ENCODE measurements around the gene SREBF2. TPM values are rescaled to one million over a fixed set of nuclear protein-coding genes. Genes with fewer than 3 reads are reported as not detected.
A peak's percentile ranks its signal among the peaks of the same experiment; 100 is the strongest.

The SREBF2 gene
- polyA plus RNA-seq, 3 donors from 2014 or later: 16.9 to 40.3 (median 22.9) TPM

DNA sequence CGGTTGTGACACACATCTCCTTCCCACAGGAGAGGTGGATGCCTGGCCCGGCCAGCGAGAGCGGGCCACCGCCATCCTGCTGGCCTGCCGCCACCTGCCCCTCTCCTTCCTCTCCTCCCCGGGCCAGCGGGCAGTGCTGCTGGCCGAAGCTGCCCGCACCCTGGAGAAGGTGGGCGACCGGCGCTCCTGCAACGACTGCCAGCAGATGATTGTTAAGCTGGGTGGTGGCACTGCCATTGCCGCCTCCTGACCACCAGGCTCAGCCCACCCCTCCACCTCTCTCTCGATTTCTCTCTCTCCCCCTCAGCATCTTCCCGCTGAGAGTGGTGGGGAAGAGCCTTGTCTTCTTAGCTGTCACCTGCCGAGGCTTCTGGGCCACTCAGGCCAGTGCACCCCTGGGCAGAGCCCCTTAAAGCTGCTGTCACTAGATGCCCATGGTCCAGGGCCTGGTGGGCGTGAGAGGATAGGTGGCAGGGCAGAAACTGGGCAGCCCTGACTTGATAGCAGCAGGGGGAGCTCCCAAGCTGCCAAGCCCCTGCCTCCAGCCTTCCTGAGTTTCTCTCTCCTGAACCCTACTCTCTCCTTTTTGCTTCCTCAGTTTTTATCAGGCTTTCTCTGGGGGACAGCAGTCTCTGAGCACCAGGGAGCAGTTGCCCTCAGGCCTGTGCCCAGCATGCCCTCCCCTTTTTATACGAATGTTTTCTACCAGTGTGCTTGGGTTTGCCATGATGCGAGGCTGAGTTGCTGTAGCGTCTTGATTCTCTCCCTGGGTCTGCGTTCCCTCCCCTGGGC, 72.7 kb downstream of the SREBF2 start:
- peaks cover 0 to 9% (median 5%) of the 10 kb centered on the region in 3 donors for H3K36me3 Mint-ChIP-seq
- H3K4me1 Mint-ChIP-seq: peaks cover 22 to 23% of the 10 kb centered on the region in 2 donors
- no peak for DNase-seq
- H3K27me3 Mint-ChIP-seq (ENCODE audit: low read depth in 3 of 3): peaks cover 2 to 8% (median 3%) of the 10 kb centered on the region in 3 donors
- no peaks in the 10 kb centered on the region for H3K9me3 Mint-ChIP-seq
- peak overlapping the region in 1 of 6 donors; percentile 49 for H3K27ac Mint-ChIP-seq
- no peak overlapping the region for H3K4me3 Mint-ChIP-seq

DNA sequence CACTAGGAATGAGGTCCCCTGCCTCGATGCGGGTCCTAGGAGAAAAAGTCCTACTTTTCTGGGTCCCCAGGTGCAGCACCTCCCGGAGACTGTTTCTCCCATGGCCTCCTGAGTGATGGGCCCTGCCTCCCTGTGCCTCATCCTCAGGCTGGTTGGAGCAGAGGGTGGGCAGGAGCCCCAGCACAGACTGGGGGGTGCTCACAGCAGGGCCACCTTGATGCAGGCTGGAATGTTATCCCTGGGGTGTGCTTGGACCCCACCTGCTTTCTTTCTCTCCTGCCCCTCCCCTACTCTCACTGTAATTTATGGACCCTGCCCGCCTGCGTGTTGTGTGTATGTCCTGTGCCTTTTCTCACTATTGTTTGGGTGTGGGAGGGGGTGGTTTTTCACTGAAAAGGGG, 73.9 kb downstream of the SREBF2 start:
- Mint-ChIP-seq H3K36me3 (peaks cover 0 to 9% (median 5%) of the 10 kb centered on the region in 3 donors), H3K27ac (no peak overlapping the region)
- no peak for DNase-seq

DNA sequence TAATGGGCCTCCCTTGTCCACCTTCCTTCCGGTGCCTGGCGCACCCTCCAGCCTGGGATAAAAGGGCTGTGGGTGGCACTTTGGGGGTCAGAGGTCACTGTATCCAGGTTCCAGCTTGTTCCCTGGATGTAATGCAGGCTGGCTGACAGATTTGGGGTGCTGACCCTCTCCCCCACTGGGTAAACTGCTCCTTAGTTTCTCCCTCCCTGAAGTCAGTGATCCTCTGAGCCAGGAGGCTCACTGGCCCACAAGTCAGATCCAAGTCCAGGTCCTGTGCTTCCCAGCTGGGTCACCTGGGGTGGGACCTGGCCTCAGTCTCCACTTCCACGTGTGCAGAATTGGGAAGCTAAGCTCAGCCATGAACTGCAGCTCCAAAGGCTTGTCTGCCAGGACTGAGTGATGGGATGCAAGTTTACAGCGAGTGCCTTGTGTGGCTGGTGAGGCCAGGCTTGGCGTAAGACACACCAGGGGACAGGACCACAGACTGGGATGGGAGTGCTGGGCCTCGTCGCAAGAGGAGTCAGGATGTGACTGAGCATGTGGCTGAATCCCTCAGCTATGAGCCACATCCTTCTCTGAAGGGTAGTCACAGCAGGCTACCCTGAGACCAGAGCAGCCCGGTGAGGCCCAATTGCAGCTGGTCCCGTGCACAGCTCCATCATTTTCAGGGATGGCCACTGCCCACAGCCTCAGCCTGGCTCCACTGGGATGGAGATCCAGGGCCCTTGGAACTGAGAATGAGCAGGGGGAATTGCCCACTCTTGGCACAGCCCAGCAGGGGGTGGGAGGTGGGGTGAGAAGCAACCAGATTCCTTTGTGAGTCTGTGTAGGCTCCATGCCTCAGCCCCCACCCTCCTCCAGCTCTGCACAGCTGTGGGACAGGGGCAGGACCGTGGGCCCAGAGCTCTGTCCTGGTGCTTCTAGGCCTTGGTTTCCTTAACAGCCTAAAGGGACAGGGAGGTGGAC, 74.8 kb downstream of the SREBF2 start:
- Mint-ChIP-seq H3K4me3 (peak overlapping the region; percentile 21 to 82 (median 71)), H3K4me1 (peaks cover 26 to 27% of the 10 kb centered on the region in 2 donors), H3K27ac (peak overlapping the region in 4 of 6 donors; percentile 65 to 81 (median 67)), H3K27me3 (ENCODE audit: low read depth in 3 of 3) (peaks cover 7 to 16% (median 7%) of the 10 kb centered on the region in 3 donors), H3K36me3 (peaks cover 0 to 9% (median 5%) of the 10 kb centered on the region in 3 donors), H3K9me3 (no peaks in the 10 kb centered on the region)
- DNase-seq: no peak

More for the DNA sequence above, 73.9 kb downstream of the SREBF2 start:
- peaks cover 4 to 13% (median 7%) of the 10 kb centered on the region in 3 donors for H3K27me3 Mint-ChIP-seq (ENCODE audit: low read depth in 3 of 3)
- peaks cover 24 to 27% of the 10 kb centered on the region in 2 donors for H3K4me1 Mint-ChIP-seq
- no peak overlapping the region for H3K4me3 Mint-ChIP-seq
- H3K9me3 Mint-ChIP-seq: no peaks in the 10 kb centered on the region

DNA sequence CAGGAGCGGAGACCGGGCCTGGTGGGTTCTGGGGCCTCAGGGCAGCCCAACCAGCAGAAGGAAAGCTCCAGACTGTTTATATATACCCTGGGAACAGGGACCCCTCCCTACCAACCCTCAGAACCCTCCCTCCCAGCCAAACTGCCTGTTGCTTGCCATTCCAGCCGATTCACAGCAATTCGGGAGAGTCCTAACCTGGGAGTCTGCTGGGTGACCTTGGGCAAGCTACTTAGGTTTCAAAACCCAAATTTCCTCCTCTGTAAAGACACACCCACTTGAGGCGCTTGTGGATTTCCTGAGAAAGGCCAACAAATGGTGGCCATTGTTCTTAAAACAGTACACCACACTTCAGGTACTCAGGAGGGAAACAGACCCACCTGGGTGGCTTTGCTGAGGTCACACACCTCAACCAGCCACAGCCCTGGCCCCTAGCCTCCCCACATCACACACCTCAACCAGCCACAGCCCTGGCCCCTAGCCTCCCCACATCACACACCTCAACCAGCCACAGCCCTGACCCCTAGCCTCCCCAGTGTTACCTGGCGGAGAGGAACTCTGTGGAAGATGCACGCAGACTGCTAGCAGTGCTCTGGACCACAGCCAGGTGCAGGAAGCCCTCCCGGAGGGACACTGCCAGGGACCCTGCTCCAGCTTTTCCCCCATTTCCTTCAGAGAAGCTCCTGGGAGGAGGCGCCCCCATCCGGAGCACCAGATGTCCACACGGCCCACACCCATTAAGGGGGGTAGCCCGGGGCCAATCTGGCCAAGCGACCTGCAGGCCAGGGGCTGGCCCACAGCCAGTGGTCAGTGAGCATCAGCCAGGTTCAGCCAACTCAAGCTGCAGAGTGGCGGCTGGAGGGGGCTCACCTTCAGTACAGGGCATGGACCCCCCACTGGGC, 75.8 kb downstream of the SREBF2 start:
- Mint-ChIP-seq H3K36me3 (peaks cover 0 to 7% (median 5%) of the 10 kb centered on the region in 3 donors), H3K27ac (peak overlapping the region in 4 of 6 donors; percentile 62 to 71 (median 70)), H3K4me1 (peaks cover 26 to 27% of the 10 kb centered on the region in 2 donors), H3K4me3 (peak overlapping the region; percentile 67 to 82 (median 73)), H3K27me3 (ENCODE audit: low read depth in 3 of 3) (peaks cover 10 to 20% (median 13%) of the 10 kb centered on the region in 3 donors), H3K9me3 (no peaks in the 10 kb centered on the region)
- peak in 1 of 3 donors; percentile 19 for DNase-seq

DNA sequence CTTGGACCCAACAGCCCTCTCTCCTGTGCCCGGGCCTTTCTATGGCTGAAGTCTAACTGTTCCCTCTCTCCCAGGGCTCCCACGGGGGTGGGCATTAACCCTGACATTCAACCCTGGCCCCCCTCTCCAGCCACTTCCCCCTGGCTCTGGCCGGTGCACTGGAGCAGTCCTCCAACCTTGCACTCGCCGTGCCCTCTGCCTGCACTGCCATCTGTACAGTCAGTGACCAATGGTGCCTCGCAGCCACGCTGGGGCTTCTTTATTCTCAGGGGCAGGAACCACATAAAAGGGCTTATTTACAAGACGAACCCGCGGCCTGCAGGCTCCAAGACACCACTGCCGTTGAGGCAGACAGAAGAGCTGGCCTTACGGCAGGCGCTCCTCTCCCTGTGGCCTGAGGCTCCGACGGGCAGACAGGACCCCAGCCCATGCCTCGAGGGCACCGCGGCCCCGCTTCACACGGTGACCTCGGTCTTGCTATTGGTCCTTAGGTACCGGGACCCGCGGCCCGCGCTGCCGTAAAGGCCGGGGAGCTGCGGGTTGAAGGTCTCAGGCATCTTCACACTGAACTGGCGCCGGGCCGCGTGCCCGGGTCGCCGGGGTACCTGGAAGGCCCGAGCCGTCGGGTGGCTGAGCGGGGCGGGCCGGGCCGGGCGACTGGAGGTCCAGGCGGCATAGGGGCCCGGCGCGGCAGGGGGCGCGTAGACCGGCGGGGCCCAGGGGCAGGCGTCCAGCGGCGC, 76.6 kb downstream of the SREBF2 start:
- H3K4me1 Mint-ChIP-seq: peaks cover 26 to 27% of the 10 kb centered on the region in 2 donors
- H3K27ac Mint-ChIP-seq: peak overlapping the region in 1 of 6 donors; percentile 65
- DNase-seq: no peak

DNA sequence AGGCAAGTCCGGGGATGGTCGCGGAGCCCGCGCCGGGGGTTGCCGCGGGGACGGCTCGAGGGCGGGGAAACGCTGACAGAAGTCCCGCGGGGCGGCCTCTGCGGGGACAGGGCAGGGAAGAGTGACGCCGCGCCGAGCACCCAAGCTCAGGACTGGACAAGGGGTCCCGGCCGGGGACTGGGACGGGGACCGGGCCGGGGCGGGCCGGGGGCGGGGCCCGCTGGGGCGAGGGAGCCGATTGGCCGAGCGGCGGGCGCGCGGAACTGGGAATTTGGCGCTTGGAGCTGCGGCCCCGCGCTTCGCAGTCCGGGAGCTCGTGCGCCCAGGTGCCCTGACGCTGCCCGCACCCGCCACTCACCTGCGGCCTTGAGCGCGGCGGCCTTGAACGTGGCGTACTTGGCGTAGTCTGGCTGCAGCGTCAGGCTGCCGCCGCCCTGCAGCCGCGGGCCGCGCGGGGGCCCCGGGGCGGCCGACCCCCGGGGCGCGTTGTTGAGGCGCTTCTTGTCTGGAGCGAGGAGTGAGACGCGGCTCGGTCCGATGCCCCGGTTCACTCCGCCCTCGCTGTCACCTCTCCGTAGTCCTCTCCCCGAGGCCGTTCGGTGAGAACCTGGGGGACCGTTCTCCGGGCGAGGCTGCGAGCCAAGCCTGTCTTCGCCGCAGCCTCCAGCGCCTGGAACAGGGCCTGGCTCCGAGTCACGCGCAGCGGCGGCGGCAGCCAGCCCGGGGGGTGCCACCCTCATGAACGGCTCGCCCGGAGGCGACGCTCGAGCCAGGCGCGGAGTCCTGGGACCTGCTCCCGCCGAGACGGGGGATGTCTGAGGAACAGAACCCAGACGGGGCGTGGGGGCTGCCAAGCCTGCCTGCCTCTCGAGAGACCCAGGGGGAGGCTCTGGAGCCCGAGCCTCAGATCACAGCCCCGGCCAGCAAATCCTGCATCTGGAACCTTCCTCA, 77.4 kb downstream of the SREBF2 start:
- Mint-ChIP-seq H3K27me3 (ENCODE audit: low read depth in 3 of 3) (peaks cover 13 to 20% (median 14%) of the 10 kb centered on the region in 3 donors), H3K4me3 (peak overlapping the region in 4 of 5 donors; percentile 35 to 66 (median 62)), H3K4me1 (peaks cover 26 to 27% of the 10 kb centered on the region in 2 donors), H3K9me3 (no peaks in the 10 kb centered on the region), H3K36me3 (peaks cover 0 to 6% (median 5%) of the 10 kb centered on the region in 3 donors), H3K27ac (no peak overlapping the region)
- DNase-seq: no peak

More for the DNA sequence above, 76.6 kb downstream of the SREBF2 start:
- peaks cover 10 to 20% (median 13%) of the 10 kb centered on the region in 3 donors for H3K27me3 Mint-ChIP-seq (ENCODE audit: low read depth in 3 of 3)
- no peaks in the 10 kb centered on the region for H3K9me3 Mint-ChIP-seq
- H3K4me3 Mint-ChIP-seq: peak overlapping the region; percentile 65 to 79 (median 76)
- peaks cover 0 to 6% (median 5%) of the 10 kb centered on the region in 3 donors for H3K36me3 Mint-ChIP-seq

DNA sequence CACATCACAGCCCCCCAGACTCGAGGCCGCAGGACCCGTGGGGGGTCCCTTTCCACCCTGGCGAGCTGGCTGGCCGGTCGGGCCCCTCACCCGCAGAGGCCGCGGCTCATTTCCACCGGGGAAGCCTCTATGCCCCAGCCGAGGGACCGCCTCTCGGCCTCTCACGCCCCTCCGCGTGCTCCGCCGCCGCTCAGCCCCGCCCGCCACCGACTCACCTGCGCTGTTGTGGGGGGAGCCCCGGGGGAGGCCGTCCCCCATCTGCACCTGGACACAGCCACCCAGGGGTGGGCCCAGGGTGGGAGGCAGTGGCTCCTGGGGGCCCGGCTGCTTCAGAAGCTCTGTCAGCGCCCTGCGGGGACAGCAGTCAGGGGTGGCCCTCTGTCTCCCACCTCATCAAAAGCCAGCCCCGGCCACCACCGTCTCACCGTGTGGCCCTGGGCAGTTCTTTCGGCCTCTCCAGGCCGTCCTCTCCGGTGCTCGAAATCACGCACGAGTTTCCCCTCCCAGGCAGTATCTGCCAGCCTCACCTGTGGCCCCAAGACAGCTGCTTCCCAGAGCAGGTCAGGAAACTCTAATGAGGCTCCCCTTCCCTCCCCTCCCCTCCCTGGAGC, 78.2 kb downstream of the SREBF2 start:
- peak overlapping the region; percentile 58 to 70 (median 66) for H3K4me3 Mint-ChIP-seq
- DNase-seq: no peak
- H3K9me3 Mint-ChIP-seq: no peaks in the 10 kb centered on the region
- peaks cover 17 to 26% (median 17%) of the 10 kb centered on the region in 3 donors for H3K27me3 Mint-ChIP-seq (ENCODE audit: low read depth in 3 of 3)
- peaks cover 27 to 29% of the 10 kb centered on the region in 2 donors for H3K4me1 Mint-ChIP-seq
- no peaks in the 10 kb centered on the region for H3K36me3 Mint-ChIP-seq
- no peak overlapping the region for H3K27ac Mint-ChIP-seq

DNA sequence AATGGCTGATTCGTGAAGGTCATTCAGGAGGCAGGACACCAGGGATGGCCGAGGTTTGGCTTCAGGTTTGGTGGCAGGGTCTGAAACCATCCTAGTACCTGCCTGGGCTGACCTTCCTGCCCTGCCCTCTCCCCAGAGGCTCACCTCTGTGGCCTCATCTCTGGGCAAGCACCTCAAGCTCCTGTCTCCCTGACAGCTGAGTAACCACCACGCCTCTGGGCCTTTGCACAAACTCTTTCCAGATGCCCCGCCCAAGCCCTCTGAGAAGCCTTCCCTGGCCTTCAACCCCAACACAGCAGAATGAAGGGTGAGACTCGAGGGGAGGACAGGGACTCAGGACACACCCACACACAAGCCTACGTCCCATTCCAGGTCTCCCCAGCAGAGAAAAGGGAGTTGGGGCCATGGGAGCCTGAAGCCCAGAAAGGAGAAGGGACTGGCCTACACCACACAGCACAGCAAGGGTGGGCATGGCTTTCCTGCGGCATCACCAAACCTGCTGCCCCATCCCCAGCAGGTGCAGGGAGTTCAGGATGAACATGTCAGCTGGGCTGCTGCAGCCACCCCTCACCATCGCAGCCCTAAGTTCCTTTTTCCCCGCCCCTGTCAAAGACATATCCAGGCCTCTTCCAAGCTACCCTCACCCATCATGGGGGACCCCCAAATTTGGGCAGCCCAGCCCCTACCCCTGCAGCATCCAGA, 79.6 kb downstream of the SREBF2 start:
- Mint-ChIP-seq H3K36me3 (no peaks in the 10 kb centered on the region), H3K27me3 (ENCODE audit: low read depth in 3 of 3) (peaks cover 19 to 34% (median 19%) of the 10 kb centered on the region in 3 donors), H3K4me1 (peaks cover 26 to 28% of the 10 kb centered on the region in 2 donors), H3K27ac (no peak overlapping the region), H3K9me3 (no peaks in the 10 kb centered on the region), H3K4me3 (peak overlapping the region in 2 of 5 donors; percentile 29 to 38)
- DNase-seq: no peak

DNA sequence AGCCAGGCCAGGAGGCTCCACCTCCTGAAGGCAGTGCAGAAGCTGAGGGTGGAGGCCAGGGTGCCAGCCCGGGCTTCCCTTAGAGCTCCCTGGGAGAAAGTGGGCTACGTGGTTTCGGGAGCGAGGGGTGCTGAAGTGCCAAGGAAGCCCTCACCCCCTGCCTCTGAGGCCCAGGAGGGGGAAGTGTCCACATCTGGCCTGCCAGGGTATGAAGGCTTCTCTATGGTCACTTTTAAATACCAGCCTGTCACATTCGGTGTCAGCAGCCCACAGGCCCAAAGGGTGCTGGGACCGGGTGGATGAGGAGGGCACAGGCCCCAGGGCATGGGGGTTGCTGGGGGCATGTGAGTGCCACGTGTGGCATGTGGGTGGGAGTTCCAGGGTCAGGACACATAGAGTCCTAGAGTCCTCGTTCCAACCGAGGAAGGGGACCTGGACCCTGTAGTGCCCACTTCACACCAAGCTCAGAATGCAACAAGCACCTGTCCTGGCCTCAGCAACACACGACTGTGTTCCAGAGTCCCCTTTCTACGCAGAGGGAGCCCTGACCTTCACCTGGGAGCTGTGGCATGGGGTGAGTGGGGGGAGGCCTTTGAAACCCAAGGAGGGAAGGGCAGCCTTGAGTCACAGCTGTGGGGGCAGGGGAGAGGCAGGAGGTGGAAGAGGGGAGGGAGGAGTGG, 80.3 kb downstream of the SREBF2 start:
- no peak overlapping the region for H3K27ac Mint-ChIP-seq
- H3K9me3 Mint-ChIP-seq: no peaks in the 10 kb centered on the region
- peaks cover 19 to 24% of the 10 kb centered on the region in 2 donors for H3K4me1 Mint-ChIP-seq

DNA sequence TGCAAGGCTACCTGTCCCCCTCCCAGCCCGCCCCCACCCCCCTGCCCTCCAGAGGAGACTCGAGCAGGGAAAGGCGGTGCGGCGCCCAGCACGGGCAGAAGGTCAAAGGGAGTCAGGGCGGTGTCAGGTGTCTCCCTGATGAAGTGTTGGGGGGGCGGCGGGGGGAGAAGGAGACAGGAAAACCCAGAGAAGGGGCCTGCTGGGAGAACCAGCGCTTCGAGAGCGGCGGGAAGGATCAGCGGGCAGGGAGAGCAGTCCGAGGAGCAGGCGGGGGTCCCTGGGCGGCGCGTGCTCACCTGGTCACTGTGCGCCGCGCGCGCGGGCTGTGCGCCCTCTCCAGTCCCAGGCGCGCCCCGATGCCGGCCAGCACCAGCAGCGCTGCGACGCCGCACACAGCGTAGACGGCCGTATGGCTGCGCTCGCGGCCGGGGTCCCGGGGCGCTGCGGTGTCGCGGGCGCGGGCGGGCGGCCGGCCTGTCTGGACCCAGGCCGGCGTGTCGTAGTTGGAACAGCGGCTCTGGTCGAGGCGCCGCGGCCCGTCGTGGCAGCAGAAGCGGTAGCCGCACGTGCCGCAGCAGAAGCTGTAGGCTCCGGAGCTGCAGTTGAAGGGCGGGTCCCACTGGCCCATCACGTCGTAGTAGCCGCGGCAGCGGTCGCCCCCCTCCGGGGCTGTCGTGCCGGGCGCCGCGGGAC, 81.1 kb downstream of the SREBF2 start:
- no peak overlapping the region for H3K27ac Mint-ChIP-seq

More for the DNA sequence above, 80.3 kb downstream of the SREBF2 start:
- DNase-seq: no peak
- Mint-ChIP-seq H3K36me3 (no peaks in the 10 kb centered on the region), H3K4me3 (peak overlapping the region in 3 of 5 donors; percentile 24 to 52 (median 50)), H3K27me3 (ENCODE audit: low read depth in 3 of 3) (peaks cover 19 to 34% (median 19%) of the 10 kb centered on the region in 3 donors)

More for the DNA sequence above, 81.1 kb downstream of the SREBF2 start:
- H3K9me3 Mint-ChIP-seq: no peaks in the 10 kb centered on the region
- peaks cover 13 to 20% of the 10 kb centered on the region in 2 donors for H3K4me1 Mint-ChIP-seq
- H3K27me3 Mint-ChIP-seq (ENCODE audit: low read depth in 3 of 3): peaks cover 17 to 33% (median 19%) of the 10 kb centered on the region in 3 donors
- H3K36me3 Mint-ChIP-seq: no peaks in the 10 kb centered on the region
- no peak for DNase-seq
- H3K4me3 Mint-ChIP-seq: peak overlapping the region in 1 of 5 donors; percentile 23
